Transverse colon (tissue), 4 donors: ENCODE data around the gene GPR142. TPM values are rescaled to one million over a fixed set of nuclear protein-coding genes. Genes with fewer than 3 reads are reported as not detected.

Experiments used
- DNase-seq: peaks from one replicate; pipeline ENCODE4 v3.0.0-alpha.2; 2019
- H3K27ac ChIP-seq, 4 donors: fragments of 200-600 bp; sonication (generic); 2 replicates each; pipeline ENCODE4 v1.5.1; 2016 to 2018; ENCODE audit warnings: inconsistent platforms in 4 of 4
- H3K27me3 ChIP-seq: fragments of 200-600 bp; sonication (generic); 2 replicates; pipeline ENCODE4 v1.5.1; 2017; ENCODE audit warnings: inconsistent platforms
- H3K36me3 ChIP-seq, 4 donors: fragments of 200-600 bp; sonication (generic); 2 replicates each; pipeline ENCODE4 v1.5.1; 2017 to 2019; ENCODE audit warnings: inconsistent platforms in 4 of 4
- H3K4me1 ChIP-seq, 4 donors: fragments of 200-600 bp; sonication (generic); 2 replicates each; pipeline ENCODE4 v1.5.1; 2017 to 2020; ENCODE audit warnings: inconsistent platforms in 4 of 4
- H3K4me3 ChIP-seq, 4 donors: fragments of 200-600 bp; sonication (generic); 1 replicate in 1 of 4; 2 replicates in 3 of 4; pipeline versions ENCODE4 v1.5.1 to v1.6.1; 2017 to 2019; ENCODE audit warnings: inconsistent platforms in 4 of 4
- H3K9me3 ChIP-seq, 2 donors: fragments of 200-600 bp; sonication (generic); 2 replicates each; pipeline ENCODE4 v1.5.1; 2017 to 2019; ENCODE audit warnings: inconsistent platforms in 2 of 2
- EP300 ChIP-seq: sonication (generic); formaldehyde crosslinking; IDR thresholded peaks from one replicate; pipeline ENCODE4 v1.6.1; 2017; ENCODE audit warnings: antibody characterized with exemption, low read depth
- POLR2A ChIP-seq: fragments of 450-650 bp; IDR thresholded peaks from one replicate; pipeline ENCODE4 v1.6.1; 2016; ENCODE audit warnings: antibody characterized with exemption, mild to moderate bottlenecking, moderate library complexity
- POLR2AphosphoS5 ChIP-seq, 3 donors: sonication (generic); formaldehyde crosslinking; IDR thresholded peaks; one replicate each; pipeline ENCODE4 v1.6.1; 2016; ENCODE audit warnings: antibody characterized with exemption in 3 of 3
- WGBS, 2 donors: methylation state at CpG; one replicate each; pipeline ENCODE4 v1.1.5; 2018; ENCODE audit warnings: low coverage in 1 of 2; 5-methylcytosine and 5-hydroxymethylcytosine counted together
- in situ Hi-C, 4 donors: fragments of 200-750 bp; cut with MboI; loops; one replicate each; pipeline versions ENCODE4 v1.15.0 to v1.15.1; 2017; ENCODE audit warnings: low sequenced_read_pairs in 3 of 4, low pct_ligation_motif_present in 1 of 4, low pct_unique_long_range_greater_than_20kb in 1 of 4
- intact Hi-C: fragments of 100-400 bp; cut with DNase I; formaldehyde crosslinking; loops from one replicate; pipeline ENCODE4 v1.15.1; 2023; ENCODE audit warnings: low total_unique reads
- total RNA-seq, 4 donors: library from RNA; depleted of rRNA; stranded (reverse); fragments of >200 nt; gene quantifications; one replicate each; pipeline ENCODE4 v1.1.0, GENCODE V29; 2016
- TF ChIP-seq, protein P1 (sequence below), 5 experiments: fragments of 200-600 bp in 3 of 5; fragments of 450-650 bp in 2 of 5; sonication (generic) in 3 of 5; IDR thresholded peaks; 1 replicate in 2 of 5; 2 replicates in 3 of 5; pipeline ENCODE4 v1.5.1; 2016 to 2017; ENCODE audit warnings: antibody characterized with exemption in 5 of 5, inconsistent platforms in 3 of 5, mild to moderate bottlenecking in 2 of 5, moderate library complexity in 1 of 5

Gene GPR142
- total RNA-seq, 4 donors from 2014 or later: 0.48 TPM; not detected in 3

DNA sequence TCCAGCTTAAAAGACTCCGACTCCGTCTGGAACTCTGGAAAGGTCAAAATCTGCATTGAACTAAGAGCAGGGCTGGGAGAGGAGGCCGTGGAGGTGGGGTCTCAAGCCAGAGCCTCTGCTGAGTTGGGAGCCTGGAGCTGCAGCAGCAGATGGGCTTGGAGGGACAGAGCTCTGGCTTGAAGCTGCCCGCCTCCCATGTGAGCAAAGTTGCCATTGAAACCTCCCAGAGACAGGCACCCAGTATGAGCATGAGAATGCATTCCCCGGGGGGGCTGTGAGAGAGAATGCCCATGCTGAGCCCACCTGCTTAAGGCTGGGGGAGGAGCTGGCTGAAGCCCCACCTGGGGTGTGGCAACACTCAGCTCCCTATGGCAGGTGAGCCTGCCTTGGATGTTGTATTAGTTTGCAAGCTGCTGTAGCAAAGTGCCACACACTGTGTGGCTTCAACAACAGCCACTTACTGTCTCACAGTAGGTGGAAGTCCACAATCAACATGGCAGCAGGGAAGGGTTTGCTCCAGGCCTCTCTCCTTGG lies 31.7 kb upstream of the GPR142 start:
- H3K27me3 ChIP-seq: peaks cover 8% of the 10 kb centered on the region
- no peaks in the 10 kb centered on the region for H3K36me3 ChIP-seq
- DNase-seq: no peak
- no peaks in the 10 kb centered on the region for H3K9me3 ChIP-seq
- H3K4me3 ChIP-seq: no peak overlapping the region
- 83% methylated on average over 5 of the region's 5 CpGs; no CpG with 5 or more reads in 1 of the 2 donors for WGBS, 2 donors
- intact Hi-C loops: no loop called here
- no peak overlapping the region for H3K27ac ChIP-seq
- in situ Hi-C loops: no loop called here
- H3K4me1 ChIP-seq: peaks cover 0 to 4% (median 0%) of the 10 kb centered on the region in 4 donors
- no peak for TF ChIP-seq POLR2AphosphoS5 (IDR thresholded peaks at IDR 0.05)
- TF ChIP-seq, protein P1, sequence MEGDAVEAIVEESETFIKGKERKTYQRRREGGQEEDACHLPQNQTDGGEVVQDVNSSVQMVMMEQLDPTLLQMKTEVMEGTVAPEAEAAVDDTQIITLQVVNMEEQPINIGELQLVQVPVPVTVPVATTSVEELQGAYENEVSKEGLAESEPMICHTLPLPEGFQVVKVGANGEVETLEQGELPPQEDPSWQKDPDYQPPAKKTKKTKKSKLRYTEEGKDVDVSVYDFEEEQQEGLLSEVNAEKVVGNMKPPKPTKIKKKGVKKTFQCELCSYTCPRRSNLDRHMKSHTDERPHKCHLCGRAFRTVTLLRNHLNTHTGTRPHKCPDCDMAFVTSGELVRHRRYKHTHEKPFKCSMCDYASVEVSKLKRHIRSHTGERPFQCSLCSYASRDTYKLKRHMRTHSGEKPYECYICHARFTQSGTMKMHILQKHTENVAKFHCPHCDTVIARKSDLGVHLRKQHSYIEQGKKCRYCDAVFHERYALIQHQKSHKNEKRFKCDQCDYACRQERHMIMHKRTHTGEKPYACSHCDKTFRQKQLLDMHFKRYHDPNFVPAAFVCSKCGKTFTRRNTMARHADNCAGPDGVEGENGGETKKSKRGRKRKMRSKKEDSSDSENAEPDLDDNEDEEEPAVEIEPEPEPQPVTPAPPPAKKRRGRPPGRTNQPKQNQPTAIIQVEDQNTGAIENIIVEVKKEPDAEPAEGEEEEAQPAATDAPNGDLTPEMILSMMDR (IDR thresholded peaks at IDR 0.05): no peak
- TF ChIP-seq POLR2A: no peak
- TF ChIP-seq EP300: no peak

- peaks cover 0 to 4% (median 0%) of the 10 kb centered on the region in 4 donors for H3K4me1 ChIP-seq
- WGBS, 2 donors: 80 to 86% methylated on average over 2 to 7 of the region's 7 CpGs
- no peak for DNase-seq
- no peaks in the 10 kb centered on the region for H3K9me3 ChIP-seq
- in situ Hi-C loops (no loop called here), intact Hi-C loops (no loop called here)
- TF ChIP-seq EP300 (no peak), POLR2AphosphoS5 (IDR thresholded peaks at IDR 0.05) (no peak), POLR2A (no peak)
- TF ChIP-seq, protein P1 (IDR thresholded peaks at IDR 0.05): no peak
- H3K27me3 ChIP-seq: peaks cover 8% of the 10 kb centered on the region
- H3K36me3 ChIP-seq: no peaks in the 10 kb centered on the region
- H3K27ac ChIP-seq: no peak overlapping the region
- H3K4me3 ChIP-seq: no peak overlapping the region
These were observed 31.0 kb upstream of the GPR142 start for GRCh38 chr17:74336307-74336706.

- DNase-seq: no peak
- TF ChIP-seq EP300 (no peak), POLR2AphosphoS5 (IDR thresholded peaks at IDR 0.05) (no peak), POLR2A (no peak)
- TF ChIP-seq, protein P1 (IDR thresholded peaks at IDR 0.05): no peak
- Histone ChIP-seq H3K27me3 (peaks cover 14% of the 10 kb centered on the region), H3K4me1 (no peaks in the 10 kb centered on the region), H3K4me3 (no peak overlapping the region), H3K36me3 (no peaks in the 10 kb centered on the region), H3K9me3 (no peaks in the 10 kb centered on the region), H3K27ac (no peak overlapping the region)
- WGBS, 2 donors: 66% methylated on average over 12 of the region's 12 CpGs; no CpG with 5 or more reads in 1 of the 2 donors
- intact Hi-C loops: no loop called here
- in situ Hi-C loops: no loop called here
These were observed 29.3 kb upstream of the GPR142 start for GRCh38 chr17:74337834-74338500.

GRCh38 chr17:74339537-74340195 lies 27.6 kb upstream of the GPR142 start:
- TF ChIP-seq, protein P1 (IDR thresholded peaks at IDR 0.05): no peak
- no peak for TF ChIP-seq POLR2AphosphoS5 (IDR thresholded peaks at IDR 0.05)
- TF ChIP-seq POLR2A: no peak
- no peak for TF ChIP-seq EP300
- H3K27ac ChIP-seq: no peak overlapping the region
- in situ Hi-C loops: no loop called here
- no peak overlapping the region for H3K4me3 ChIP-seq
- H3K27me3 ChIP-seq: peaks cover 21% of the 10 kb centered on the region
- intact Hi-C loops: no loop called here
- 80% methylated on average over 18 of the region's 19 CpGs; no CpG with 5 or more reads in 1 of the 2 donors for WGBS, 2 donors
- H3K9me3 ChIP-seq: no peaks in the 10 kb centered on the region
- no peak for DNase-seq
- H3K4me1 ChIP-seq: no peaks in the 10 kb centered on the region
- no peaks in the 10 kb centered on the region for H3K36me3 ChIP-seq
